ENCODE measurements around the gene ZMYND10. TPM values are rescaled to one million over a fixed set of nuclear protein-coding genes. Genes with fewer than 3 reads are reported as not detected.

The ZMYND10 gene
- total RNA-seq, 5 donors from 2014 or later (not counting 1 experiment from before 2014, with no cell fraction given) = 1.2 to 6.1 (median 2.9) TPM

GRCh38 chr3:50355829-50356552 is 10.5 kb upstream of the ZMYND10 start:
- H3K9me3 Mint-ChIP-seq = no peaks in the 10 kb centered on the region
- POLR2A ChIA-PET = no interaction called here
- H3K27ac ChIP-seq (ENCODE audit: low read length) = no peak overlapping the region

GRCh38 chr3:50354850-50355249 is 9.3 kb upstream of the ZMYND10 start:
- H3K9me3 ChIP-seq = no peaks in the 10 kb centered on the region
- DNase-seq = no peak
- ChIA-PET CTCF (no interaction called here), POLR2A (no interaction called here)
- H3K4me3 ChIP-seq (ENCODE audit: control insufficient read depth in 1 of 2, extremely low read depth in 1 of 2, low read length in 1 of 2) = no peak overlapping the region
- no peaks in the 10 kb centered on the region for H3K9me3 Mint-ChIP-seq
- H3K4me1 ChIP-seq (ENCODE audit: control insufficient read depth in 1 of 2, extremely low read depth in 1 of 2, insufficient read depth in 2 of 2, low read length in 2 of 2) = peaks cover 36 to 67% of the 10 kb centered on the region in 2 experiments
- WGBS (ENCODE audit: insufficient coverage) = 95% methylated on average over 5 of the region's 7 CpGs
- ATAC-seq (replicated peaks in 1 of 4) = no peak
- H3K36me3 Mint-ChIP-seq = peaks cover 13% of the 10 kb centered on the region
- H3K27ac Mint-ChIP-seq = peak overlapping the region in 1 of 2 donors; percentile 4
- H3K4me1 Mint-ChIP-seq = peaks cover 65 to 70% (median 66%) of the 10 kb centered on the region in 3 donors
- H3K4me3 Mint-ChIP-seq = no peak overlapping the region
- no peaks in the 10 kb centered on the region for H3K27me3 ChIP-seq (replicated peaks in 1 of 2; ENCODE audit: control insufficient read depth in 2 of 2, extremely low read depth in 1 of 2, insufficient read depth in 2 of 2, low read length in 1 of 2)
- peaks cover 6 to 45% of the 10 kb centered on the region in 2 donors for H3K36me3 ChIP-seq (ENCODE audit: control insufficient read depth in 2 of 2, extremely low read depth in 1 of 2, insufficient read depth in 1 of 2, low read length in 1 of 2)
- H3K27ac ChIP-seq (ENCODE audit: low read length) = no peak overlapping the region
- H3K27me3 Mint-ChIP-seq = no peaks in the 10 kb centered on the region

More at GRCh38 chr3:50355829-50356552, 10.5 kb upstream of the ZMYND10 start:
- 92% methylated on average over 4 of the region's 5 CpGs for WGBS (ENCODE audit: insufficient coverage)
- H3K4me1 Mint-ChIP-seq = peaks cover 55 to 62% (median 57%) of the 10 kb centered on the region in 3 donors
- CTCF ChIA-PET = interaction anchor here in 1 of 2 donors (0.6 to 0.8 kb wide), 2 partner anchors 9 to 1701 kb away, joined by 3 to 4 read pairs; no protein-coding TSS in a partner anchor
- no peaks in the 10 kb centered on the region for H3K27me3 Mint-ChIP-seq
- H3K4me3 ChIP-seq (ENCODE audit: control insufficient read depth in 1 of 2, extremely low read depth in 1 of 2, low read length in 1 of 2) = no peak overlapping the region
- H3K4me1 ChIP-seq (ENCODE audit: control insufficient read depth in 1 of 2, extremely low read depth in 1 of 2, insufficient read depth in 2 of 2, low read length in 2 of 2) = peaks cover 32 to 60% of the 10 kb centered on the region in 2 experiments
- peaks cover 6 to 45% of the 10 kb centered on the region in 2 donors for H3K36me3 ChIP-seq (ENCODE audit: control insufficient read depth in 2 of 2, extremely low read depth in 1 of 2, insufficient read depth in 1 of 2, low read length in 1 of 2)
- no peaks in the 10 kb centered on the region for H3K9me3 ChIP-seq
- DNase-seq = no peak
- H3K27ac Mint-ChIP-seq = peak overlapping the region in 1 of 2 donors; percentile 27
- H3K27me3 ChIP-seq (replicated peaks in 1 of 2; ENCODE audit: control insufficient read depth in 2 of 2, extremely low read depth in 1 of 2, insufficient read depth in 2 of 2, low read length in 1 of 2) = no peaks in the 10 kb centered on the region
- ATAC-seq (replicated peaks in 1 of 4) = no peak
- H3K4me3 Mint-ChIP-seq = peak overlapping the region in 2 of 3 donors; percentile 9 to 96
- H3K36me3 Mint-ChIP-seq = peaks cover 10% of the 10 kb centered on the region

- H3K27me3 Mint-ChIP-seq = no peaks in the 10 kb centered on the region
- CTCF ChIA-PET = interaction anchor here (0.6 to 0.7 kb wide), 3 partner anchors 31 to 222 kb away, joined by 3 to 5 read pairs (median 3); no protein-coding TSS in a partner anchor
- 88% methylated on average over 4 of the region's 5 CpGs for WGBS (ENCODE audit: insufficient coverage)
- peaks cover 42 to 70% of the 10 kb centered on the region in 2 experiments for H3K4me1 ChIP-seq (ENCODE audit: control insufficient read depth in 1 of 2, extremely low read depth in 1 of 2, insufficient read depth in 2 of 2, low read length in 2 of 2)
- H3K4me1 Mint-ChIP-seq = peaks cover 64 to 70% (median 65%) of the 10 kb centered on the region in 3 donors
- peak overlapping the region in 1 of 2 donors; percentile 5 for H3K27ac Mint-ChIP-seq
- H3K9me3 Mint-ChIP-seq = no peaks in the 10 kb centered on the region
- no peak overlapping the region for H3K4me3 Mint-ChIP-seq
- ATAC-seq (replicated peaks in 1 of 4) (no peak), DNase-seq (no peak)
- POLR2A ChIA-PET = no interaction called here
- H3K4me3 ChIP-seq (ENCODE audit: control insufficient read depth in 1 of 2, extremely low read depth in 1 of 2, low read length in 1 of 2) = no peak overlapping the region
- H3K27me3 ChIP-seq (replicated peaks in 1 of 2; ENCODE audit: control insufficient read depth in 2 of 2, extremely low read depth in 1 of 2, insufficient read depth in 2 of 2, low read length in 1 of 2) = no peaks in the 10 kb centered on the region
- H3K36me3 ChIP-seq (ENCODE audit: control insufficient read depth in 2 of 2, extremely low read depth in 1 of 2, insufficient read depth in 1 of 2, low read length in 1 of 2) = peaks cover 6 to 45% of the 10 kb centered on the region in 2 donors
- H3K27ac ChIP-seq (ENCODE audit: low read length) = no peak overlapping the region
- H3K9me3 ChIP-seq = no peaks in the 10 kb centered on the region
- H3K36me3 Mint-ChIP-seq = peaks cover 13% of the 10 kb centered on the region
These were observed 8.7 kb upstream of the ZMYND10 start for GRCh38 chr3:50354186-50354764.

- POLR2A ChIA-PET = no interaction called here
- H3K4me3 Mint-ChIP-seq = no peak overlapping the region
- peaks cover 6 to 52% of the 10 kb centered on the region in 2 donors for H3K36me3 ChIP-seq (ENCODE audit: control insufficient read depth in 2 of 2, extremely low read depth in 1 of 2, insufficient read depth in 1 of 2, low read length in 1 of 2)
- H3K9me3 ChIP-seq = no peaks in the 10 kb centered on the region
- peaks cover 20% of the 10 kb centered on the region for H3K36me3 Mint-ChIP-seq
- H3K9me3 Mint-ChIP-seq = no peaks in the 10 kb centered on the region
- peaks cover 68 to 74% (median 71%) of the 10 kb centered on the region in 3 donors for H3K4me1 Mint-ChIP-seq
- no peak overlapping the region for H3K27ac Mint-ChIP-seq
- no peak overlapping the region for H3K27ac ChIP-seq (ENCODE audit: low read length)
- WGBS (ENCODE audit: insufficient coverage) = 99% methylated on average over 10 of the region's 12 CpGs
- DNase-seq (no peak), ATAC-seq (replicated peaks in 1 of 4) (no peak)
- H3K4me3 ChIP-seq (ENCODE audit: control insufficient read depth in 1 of 2, extremely low read depth in 1 of 2, low read length in 1 of 2) = no peak overlapping the region
- CTCF ChIA-PET = interaction anchor here in 1 of 2 donors (0.7 kb wide), 1 partner anchor 30 kb away, joined by 3 read pairs; no protein-coding TSS in a partner anchor
- H3K27me3 ChIP-seq (replicated peaks in 1 of 2; ENCODE audit: control insufficient read depth in 2 of 2, extremely low read depth in 1 of 2, insufficient read depth in 2 of 2, low read length in 1 of 2) = no peaks in the 10 kb centered on the region
- peaks cover 39 to 70% of the 10 kb centered on the region in 2 experiments for H3K4me1 ChIP-seq (ENCODE audit: control insufficient read depth in 1 of 2, extremely low read depth in 1 of 2, insufficient read depth in 2 of 2, low read length in 2 of 2)
- no peaks in the 10 kb centered on the region for H3K27me3 Mint-ChIP-seq
These were observed 7.9 kb upstream of the ZMYND10 start for GRCh38 chr3:50353245-50354004.

GRCh38 chr3:50352781-50353180 is 7.2 kb upstream of the ZMYND10 start:
- Mint-ChIP-seq H3K4me1 (peaks cover 68 to 74% (median 71%) of the 10 kb centered on the region in 3 donors), H3K36me3 (peaks cover 21% of the 10 kb centered on the region), H3K27ac (peak overlapping the region in 1 of 2 donors; percentile 16), H3K27me3 (no peaks in the 10 kb centered on the region), H3K9me3 (no peaks in the 10 kb centered on the region), H3K4me3 (no peak overlapping the region)
- Histone ChIP-seq H3K4me3 (ENCODE audit: control insufficient read depth in 1 of 2, extremely low read depth in 1 of 2, low read length in 1 of 2) (no peak overlapping the region), H3K27me3 (replicated peaks in 1 of 2; ENCODE audit: control insufficient read depth in 2 of 2, extremely low read depth in 1 of 2, insufficient read depth in 2 of 2, low read length in 1 of 2) (no peaks in the 10 kb centered on the region), H3K9me3 (no peaks in the 10 kb centered on the region), H3K36me3 (ENCODE audit: control insufficient read depth in 2 of 2, extremely low read depth in 1 of 2, insufficient read depth in 1 of 2, low read length in 1 of 2) (peaks cover 6 to 58% of the 10 kb centered on the region in 2 donors), H3K27ac (ENCODE audit: low read length) (no peak overlapping the region), H3K4me1 (ENCODE audit: control insufficient read depth in 1 of 2, extremely low read depth in 1 of 2, insufficient read depth in 2 of 2, low read length in 2 of 2) (peaks cover 33 to 70% of the 10 kb centered on the region in 2 experiments)
- WGBS (ENCODE audit: insufficient coverage) = 0% methylated on average over 1 of the region's 2 CpGs
- ChIA-PET CTCF (interaction anchor here in 1 of 2 donors (0.7 kb wide), 1 partner anchor 1901 kb away, joined by 10 read pairs; no protein-coding TSS in a partner anchor), POLR2A (no interaction called here)
- ATAC-seq (replicated peaks in 1 of 4) (no peak), DNase-seq (no peak)

GRCh38 chr3:50351323-50351697 is 5.8 kb upstream of the ZMYND10 start:
- H3K27me3 ChIP-seq (replicated peaks in 1 of 2; ENCODE audit: control insufficient read depth in 2 of 2, extremely low read depth in 1 of 2, insufficient read depth in 2 of 2, low read length in 1 of 2) = no peaks in the 10 kb centered on the region
- peak overlapping the region; percentile 89 for H3K27ac ChIP-seq (ENCODE audit: low read length)
- Mint-ChIP-seq H3K27me3 (no peaks in the 10 kb centered on the region), H3K4me3 (peak overlapping the region; percentile 94 to 99 (median 97)), H3K36me3 (peaks cover 21% of the 10 kb centered on the region), H3K27ac (peak overlapping the region; percentile 99 to 100), H3K4me1 (peaks cover 62 to 71% (median 67%) of the 10 kb centered on the region in 3 donors), H3K9me3 (no peaks in the 10 kb centered on the region)
- 51% methylated on average over 7 of the region's 11 CpGs for WGBS (ENCODE audit: insufficient coverage)
- no peaks in the 10 kb centered on the region for H3K9me3 ChIP-seq
- H3K4me3 ChIP-seq (ENCODE audit: control insufficient read depth in 1 of 2, extremely low read depth in 1 of 2, low read length in 1 of 2) = peak overlapping the region; percentile 88 to 96
- ChIA-PET POLR2A (interaction anchor here in 1 of 2 donors (0.7 kb wide), 1 partner anchor 9 kb away, joined by 3 read pairs; no protein-coding TSS in a partner anchor), CTCF (interaction anchor here (0.5 to 2.1 kb wide), 4 partner anchors 8 to 156 kb away, joined by 3 to 10 read pairs (median 6); partner anchors contain the start of genes HYAL3 (in 1 of the 2), NAA80 (in 1 of the 2) and TMEM115 (in 1 of the 2))
- no peak for DNase-seq
- peaks cover 23 to 69% of the 10 kb centered on the region in 2 experiments for H3K4me1 ChIP-seq (ENCODE audit: control insufficient read depth in 1 of 2, extremely low read depth in 1 of 2, insufficient read depth in 2 of 2, low read length in 2 of 2)
- peaks cover 6 to 56% of the 10 kb centered on the region in 2 donors for H3K36me3 ChIP-seq (ENCODE audit: control insufficient read depth in 2 of 2, extremely low read depth in 1 of 2, insufficient read depth in 1 of 2, low read length in 1 of 2)
- no peak for ATAC-seq (replicated peaks in 1 of 4)
